Measurements from ENCODE around the gene PSMD14.

PSMD14 gene

DNA sequence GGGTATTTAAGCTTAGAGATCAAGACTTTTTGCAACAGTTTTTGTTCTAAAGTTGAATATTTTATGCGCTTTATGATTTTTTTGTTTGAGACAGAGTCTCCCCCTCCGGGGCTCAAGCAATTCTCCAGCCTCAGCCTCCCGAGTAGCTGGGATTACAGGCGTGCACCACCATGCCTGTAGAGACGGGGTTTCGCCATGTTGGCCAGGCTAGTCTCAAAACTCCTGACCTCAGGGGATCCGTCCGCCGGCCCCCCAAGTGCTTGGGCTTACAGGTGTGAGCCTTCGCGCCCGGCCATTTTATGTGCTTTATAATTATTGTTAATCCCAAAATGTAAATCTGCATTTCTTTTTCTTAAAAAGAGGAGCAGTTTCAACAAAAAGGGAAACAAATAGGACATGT, 136.9 kb downstream of the PSMD14 start:
- no peak overlapping the region for H2AFZ ChIP-seq (ENCODE audit: low read depth)
- H3K4me3 ChIP-seq (IDR thresholded peaks at IDR 0.05; ENCODE audit: insufficient read depth, low read depth, low read length): no peak overlapping the region
- H3K27me3 ChIP-seq (ENCODE audit: insufficient read depth, low read depth): no peaks in the 10 kb centered on the region
- TF ChIP-seq, protein P1, sequence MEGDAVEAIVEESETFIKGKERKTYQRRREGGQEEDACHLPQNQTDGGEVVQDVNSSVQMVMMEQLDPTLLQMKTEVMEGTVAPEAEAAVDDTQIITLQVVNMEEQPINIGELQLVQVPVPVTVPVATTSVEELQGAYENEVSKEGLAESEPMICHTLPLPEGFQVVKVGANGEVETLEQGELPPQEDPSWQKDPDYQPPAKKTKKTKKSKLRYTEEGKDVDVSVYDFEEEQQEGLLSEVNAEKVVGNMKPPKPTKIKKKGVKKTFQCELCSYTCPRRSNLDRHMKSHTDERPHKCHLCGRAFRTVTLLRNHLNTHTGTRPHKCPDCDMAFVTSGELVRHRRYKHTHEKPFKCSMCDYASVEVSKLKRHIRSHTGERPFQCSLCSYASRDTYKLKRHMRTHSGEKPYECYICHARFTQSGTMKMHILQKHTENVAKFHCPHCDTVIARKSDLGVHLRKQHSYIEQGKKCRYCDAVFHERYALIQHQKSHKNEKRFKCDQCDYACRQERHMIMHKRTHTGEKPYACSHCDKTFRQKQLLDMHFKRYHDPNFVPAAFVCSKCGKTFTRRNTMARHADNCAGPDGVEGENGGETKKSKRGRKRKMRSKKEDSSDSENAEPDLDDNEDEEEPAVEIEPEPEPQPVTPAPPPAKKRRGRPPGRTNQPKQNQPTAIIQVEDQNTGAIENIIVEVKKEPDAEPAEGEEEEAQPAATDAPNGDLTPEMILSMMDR (conservative IDR thresholded peaks at IDR 0.05; ENCODE audit: low read depth, low read length): no peak
- H3K4me1 ChIP-seq (ENCODE audit: low read depth, poor library complexity, severe bottlenecking): no peaks in the 10 kb centered on the region
- H3K79me2 ChIP-seq (ENCODE audit: insufficient read depth, low read depth): no peaks in the 10 kb centered on the region
- H3K27ac ChIP-seq: no peak overlapping the region
- H3K9ac ChIP-seq: no peak overlapping the region
- H4K20me1 ChIP-seq (ENCODE audit: insufficient read depth): no peaks in the 10 kb centered on the region
- H3K4me2 ChIP-seq: no peak overlapping the region
- H3K36me3 ChIP-seq (ENCODE audit: insufficient read depth): no peaks in the 10 kb centered on the region

- Histone ChIP-seq H3K4me3 (IDR thresholded peaks at IDR 0.05; ENCODE audit: insufficient read depth, low read depth, low read length) (no peak overlapping the region), H4K20me1 (ENCODE audit: insufficient read depth) (no peaks in the 10 kb centered on the region), H3K79me2 (ENCODE audit: insufficient read depth, low read depth) (no peaks in the 10 kb centered on the region), H3K4me1 (ENCODE audit: low read depth, poor library complexity, severe bottlenecking) (no peaks in the 10 kb centered on the region), H3K27me3 (ENCODE audit: insufficient read depth, low read depth) (no peaks in the 10 kb centered on the region), H3K27ac (no peak overlapping the region), H3K4me2 (no peak overlapping the region), H3K36me3 (ENCODE audit: insufficient read depth) (no peaks in the 10 kb centered on the region), H2AFZ (ENCODE audit: low read depth) (no peak overlapping the region), H3K9ac (no peak overlapping the region)
- TF ChIP-seq, protein P1 (conservative IDR thresholded peaks at IDR 0.05; ENCODE audit: low read depth, low read length): no peak
Measured at GRCh38 chr2:161448431-161448830, 140.2 kb downstream of the PSMD14 start.
